ENCODE data around the gene GYPC.

DNA sequence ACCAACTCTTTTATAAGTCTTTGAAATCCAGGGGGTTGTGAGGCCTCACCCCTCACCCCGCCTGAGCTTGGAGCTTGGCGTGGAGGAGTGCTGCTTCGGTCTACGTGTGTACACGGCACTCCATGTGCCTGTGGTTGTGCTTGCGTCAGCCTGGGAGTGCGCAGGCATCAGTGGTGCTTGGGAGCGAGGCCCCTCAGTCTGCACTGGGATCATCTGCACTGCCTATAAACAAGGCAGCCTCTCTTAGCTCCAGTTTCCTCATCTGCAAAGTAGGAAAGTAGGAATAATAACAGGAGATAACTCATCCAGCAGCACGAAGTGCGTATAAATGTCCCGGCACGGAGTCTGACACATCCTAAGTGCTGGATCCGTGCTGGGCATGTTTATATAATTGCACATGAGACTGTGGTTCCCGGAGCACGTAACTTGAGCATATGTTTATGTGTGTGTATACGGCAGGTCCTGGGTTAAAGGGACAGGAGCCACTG is 1.2 kb downstream of the GYPC start:
- no peak for TF ChIP-seq CTCF (IDR thresholded peaks at IDR 0.05)
- TF ChIP-seq POLR2A (IDR thresholded peaks at IDR 0.05) = no peak
- peak; percentile 77 to 94 (median 87) for TF ChIP-seq POLR2AphosphoS5 (IDR thresholded peaks at IDR 0.05)
- peak; percentile 94 for TF ChIP-seq EP300 (IDR thresholded peaks at IDR 0.05)
